Kasumi-1 (cell line): ENCODE results near the gene MIER2.
A peak's percentile ranks its signal among the peaks of the same experiment; 100 is the strongest.
"Not testable (repeated sequence)": the region's sequence is repeated elsewhere in the genome, so short reads cannot be mapped to it uniquely, and the experiment has no call there.

Source experiments
- DNase-seq, 2 experiments: peaks; one replicate each; lab custom pipeline; 2025; lab: John Stamatoyannopoulos, UW

Gene MIER2

GRCh38 chr19:344625-345319 is at the start of gene MIER2:
Gene MIER2 (minus strand): TSS chr19:344796. CDS start chr19:344782, 14 bp downstream.
- DNase-seq, result peak; percentile 22 to 50

- DNase-seq, result not testable (repeated sequence)
These were observed 49.0 kb upstream of the MIER2 start for GRCh38 chr19:393560-393959.

DNA sequence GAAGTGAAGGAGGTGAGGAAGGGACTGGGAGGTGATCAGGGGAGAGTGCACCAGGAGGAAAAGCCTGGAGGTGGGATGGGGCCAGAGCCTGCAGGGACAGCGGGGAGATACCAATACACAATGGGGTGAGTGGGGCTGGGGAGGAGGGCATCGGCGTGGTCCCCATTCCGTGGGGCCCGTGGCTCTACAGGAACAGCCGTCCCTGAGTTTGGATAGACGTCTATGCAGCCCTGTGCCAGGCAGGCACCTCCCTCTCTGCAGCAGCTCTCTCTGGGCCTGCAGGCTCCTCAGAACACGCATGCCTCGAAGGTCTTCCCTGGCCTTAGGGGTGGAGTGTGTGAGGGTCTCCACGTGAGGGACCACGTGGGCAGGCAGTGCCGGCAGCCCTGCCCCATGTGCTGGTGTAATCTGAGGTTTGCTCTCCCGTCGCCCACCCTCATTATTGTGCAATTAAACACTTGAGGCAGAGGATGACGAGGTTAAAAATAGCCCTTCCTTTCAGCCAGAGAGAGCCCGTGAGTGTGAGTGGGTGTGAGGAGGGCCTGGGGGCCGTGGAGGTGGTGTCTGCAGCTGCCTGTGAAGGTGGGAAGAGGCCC is 47.9 kb upstream of the MIER2 start:
- DNase-seq, result no peak

DNA sequence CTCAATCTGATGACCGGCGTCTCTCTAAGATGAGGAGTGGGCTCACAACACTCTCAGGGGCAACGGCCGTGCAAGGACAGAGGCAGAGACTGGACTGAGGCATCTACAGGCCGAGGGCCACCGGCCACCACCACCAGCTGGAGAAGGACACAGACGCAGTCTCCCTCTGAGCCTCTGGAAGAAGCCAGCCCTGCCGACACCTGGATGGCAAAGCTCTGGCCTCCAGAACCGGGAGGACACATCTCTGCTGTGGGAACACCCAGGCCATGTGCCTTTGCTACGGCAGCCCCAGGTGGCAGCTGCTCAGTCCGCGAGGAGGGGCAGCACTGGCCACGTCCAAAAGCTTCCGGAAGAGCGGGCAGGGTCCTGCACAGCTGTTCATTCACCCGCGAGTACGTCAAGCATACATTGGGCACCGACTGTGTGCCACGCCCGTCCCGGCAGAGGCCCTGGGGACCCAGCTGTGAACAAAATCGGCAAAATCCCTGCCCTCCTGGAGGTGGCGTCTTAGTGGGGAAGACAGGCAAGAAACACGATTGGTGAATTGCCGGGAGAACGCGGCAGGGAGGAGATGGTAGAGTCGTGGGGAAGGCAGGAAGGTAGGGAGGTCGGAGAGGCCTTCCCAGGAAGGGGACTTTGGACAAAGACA is 47.3 kb upstream of the MIER2 start:
- no peak for DNase-seq

DNA sequence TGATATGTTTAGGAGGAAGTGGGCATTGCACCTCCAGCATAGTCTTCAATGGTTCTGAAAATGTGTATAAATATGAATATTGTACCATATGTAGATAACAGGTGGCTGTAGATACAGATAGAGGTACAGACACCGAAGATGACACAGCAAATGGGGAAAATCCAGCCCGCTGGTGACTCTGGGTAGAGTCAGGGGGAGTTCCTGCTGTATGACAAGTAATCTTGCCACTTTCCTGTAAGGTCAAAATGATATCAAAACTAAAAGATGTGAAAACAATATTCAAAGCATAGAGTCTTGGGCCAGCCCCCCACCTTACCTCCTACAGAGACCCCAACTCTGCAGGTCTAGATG is 46.6 kb upstream of the MIER2 start:
- no peak for DNase-seq

- DNase-seq, result no peak
These were observed 46.0 kb upstream of the MIER2 start for GRCh38 chr19:390386-391206.

- DNase-seq, result no peak
These were observed 45.3 kb upstream of the MIER2 start for GRCh38 chr19:389935-390289.

DNA sequence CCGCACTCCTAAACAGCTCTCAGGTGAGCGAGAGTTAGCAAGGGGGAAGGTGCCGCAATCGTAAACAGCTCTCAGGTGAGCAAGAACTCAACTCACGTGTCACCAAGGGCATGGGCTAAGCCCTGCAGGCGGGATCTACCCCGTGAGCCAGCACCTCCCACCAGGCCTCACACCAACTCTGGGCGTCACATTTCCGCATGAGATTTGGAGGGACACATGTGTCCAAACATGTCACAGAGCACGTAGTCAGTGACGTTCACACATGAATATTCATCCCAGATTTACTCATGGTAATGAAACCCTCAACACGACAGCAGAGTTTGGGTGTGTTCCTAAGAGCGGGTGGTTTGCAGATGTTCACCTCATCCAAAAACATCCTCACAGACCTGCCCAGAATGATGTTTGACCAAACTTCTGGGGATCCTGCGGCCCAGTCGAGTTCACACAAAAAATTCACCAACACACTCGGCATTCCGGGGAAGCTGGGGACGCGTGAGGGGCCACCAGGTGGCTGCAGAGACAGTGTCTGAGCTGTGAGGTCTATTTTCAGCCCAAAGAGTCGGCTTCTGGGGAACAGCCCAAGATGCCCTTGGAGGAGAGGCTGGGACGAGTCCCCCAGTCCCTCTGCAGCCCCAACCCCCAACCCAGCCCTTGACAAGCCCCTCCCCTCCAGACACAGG is 44.8 kb upstream of the MIER2 start:
- no peak for DNase-seq

GRCh38 chr19:388691-389090 is 44.1 kb upstream of the MIER2 start:
- DNase-seq, result no peak

- no peak for DNase-seq
These were observed 43.2 kb upstream of the MIER2 start for GRCh38 chr19:387777-388176.

- DNase-seq, result not testable (repeated sequence)
These were observed 42.2 kb upstream of the MIER2 start for GRCh38 chr19:386632-387301.

DNA sequence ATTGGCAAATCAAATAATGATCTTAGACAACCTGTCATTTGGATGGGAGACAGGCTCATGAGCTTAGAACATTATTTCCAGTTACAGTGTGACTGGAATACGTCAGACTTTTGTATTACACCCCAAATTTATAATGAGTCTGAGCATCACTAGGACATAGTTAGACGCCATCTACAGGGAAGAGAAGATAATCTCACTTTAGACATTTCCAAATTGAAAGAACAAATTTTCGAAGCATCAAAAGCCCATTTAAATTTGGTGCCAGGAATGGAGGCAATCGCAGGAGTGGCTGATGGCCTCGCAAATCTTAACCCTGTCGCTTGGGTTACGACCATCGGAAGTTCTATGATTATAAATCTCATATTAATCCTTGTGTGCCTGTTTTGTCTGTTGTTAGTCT is 41.6 kb upstream of the MIER2 start:
- not testable (repeated sequence) for DNase-seq

DNA sequence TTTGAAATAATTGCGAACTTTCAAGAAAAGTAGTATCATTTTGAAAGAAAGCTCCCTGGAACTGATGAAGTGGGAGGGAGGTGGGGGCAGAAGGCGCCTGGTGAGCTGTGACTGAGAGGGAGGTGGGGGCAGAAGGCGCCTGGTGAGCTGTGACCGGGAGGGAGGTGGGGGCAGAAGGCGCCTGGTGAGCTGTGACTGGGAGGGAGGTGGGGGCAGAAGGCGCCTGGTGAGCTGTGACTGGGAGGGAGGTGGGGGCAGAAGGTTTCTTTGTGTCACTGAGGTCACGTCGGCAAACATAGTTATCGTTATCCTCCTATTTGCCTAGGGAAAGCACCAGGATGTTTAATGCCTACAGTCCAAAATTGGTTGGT is 40.2 kb upstream of the MIER2 start:
- DNase-seq, result no peak

DNA sequence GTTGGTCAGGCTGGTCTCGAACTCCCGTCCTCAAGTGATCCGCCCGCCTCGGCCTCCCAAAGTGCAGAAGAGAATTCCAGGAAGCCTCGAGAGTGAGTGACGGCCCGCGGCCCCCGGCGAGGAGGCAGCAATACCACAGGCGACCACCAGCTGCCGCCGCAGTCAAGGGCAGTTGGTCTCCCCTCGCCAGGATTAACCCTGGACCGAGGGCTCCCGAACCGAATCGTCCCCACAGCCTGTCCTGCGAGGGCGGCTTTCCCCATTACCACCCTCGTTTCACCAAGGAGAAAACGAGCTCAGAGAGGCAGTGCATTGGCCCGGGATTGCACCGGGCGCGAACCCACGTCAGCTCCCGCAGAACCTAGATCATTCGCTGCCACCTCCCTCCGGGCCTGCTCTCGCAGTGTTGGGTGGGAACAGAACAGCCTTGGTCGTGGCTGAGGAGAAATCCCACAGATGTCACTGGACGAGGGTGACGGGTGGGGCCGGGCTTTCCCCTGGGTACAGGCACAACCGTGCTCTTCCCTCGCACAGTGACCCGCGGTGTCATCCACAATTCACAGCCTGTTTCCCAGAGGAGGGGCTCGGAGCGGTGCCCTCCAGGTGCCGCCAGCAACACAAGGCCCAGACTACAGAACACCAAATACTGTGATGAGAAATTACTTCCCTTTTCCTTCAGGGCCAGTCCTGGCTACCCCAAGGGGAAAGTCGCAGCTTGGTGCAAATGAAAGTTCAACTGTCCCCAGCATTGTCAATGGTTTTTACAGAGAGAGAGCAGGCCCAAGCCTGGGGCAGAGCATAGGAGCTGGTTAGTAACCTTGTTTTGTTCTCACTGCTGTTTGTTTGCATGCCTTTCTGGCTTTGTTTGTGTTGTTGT is 39.6 kb upstream of the MIER2 start:
- no peak for DNase-seq

DNA sequence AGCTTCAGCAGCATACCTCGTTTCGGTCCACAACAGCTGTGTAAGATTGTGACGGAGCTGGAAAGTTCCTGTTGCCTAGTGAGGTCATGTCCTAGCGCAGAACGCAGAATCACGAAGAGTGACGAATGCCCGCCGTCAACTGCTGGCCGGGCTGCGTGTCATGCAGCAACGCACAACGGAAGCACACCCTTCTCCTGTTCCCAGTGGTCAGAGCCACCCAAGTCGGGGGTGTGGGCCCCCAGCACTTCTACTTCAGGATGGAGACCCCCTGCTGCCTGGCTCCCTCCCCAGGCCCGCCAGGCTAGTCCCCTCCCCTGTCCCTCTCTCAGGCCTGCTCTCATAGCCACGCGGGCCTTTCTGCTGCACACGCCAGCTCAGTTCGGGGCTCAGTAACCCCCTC is 38.4 kb upstream of the MIER2 start:
- DNase-seq, result no peak

GRCh38 chr19:382578-382977 is 38.0 kb upstream of the MIER2 start:
- DNase-seq, result not testable (repeated sequence)

- not testable (repeated sequence) for DNase-seq
These were observed 37.3 kb upstream of the MIER2 start for GRCh38 chr19:381901-382300.

- DNase-seq, result not testable (repeated sequence)
These were observed 36.1 kb upstream of the MIER2 start for GRCh38 chr19:380618-381219.

GRCh38 chr19:379796-380195 is 35.2 kb upstream of the MIER2 start:
- DNase-seq, result no peak

- no peak for DNase-seq
These were observed 34.1 kb upstream of the MIER2 start for GRCh38 chr19:378706-379105.
